PC-3 (cell line): ENCODE data around the gene GBA3.

Experiments used
- EZH2 ChIP-seq: fragments of 300-600 bp; sonication (generic); IDR thresholded peaks from one replicate; pipeline ENCODE4 v1.6.1; 2017; ENCODE audit warnings: antibody characterized with exemption, mild to moderate bottlenecking, low read length; ENCODE audit not compliant: unreplicated experiment
- TF ChIP-seq, protein P1 (sequence below): fragments of 300-600 bp; sonication (generic); conservative IDR thresholded peaks from 2 replicates; pipeline ENCODE4 v1.5.1; 2017; ENCODE audit warnings: antibody characterized with exemption, low read depth, mild to moderate bottlenecking, low read length

GRCh38 chr4:22689428-22689827, 3.3 kb upstream of the GBA3 start:
- TF ChIP-seq EZH2: no peak
- TF ChIP-seq, protein P1, sequence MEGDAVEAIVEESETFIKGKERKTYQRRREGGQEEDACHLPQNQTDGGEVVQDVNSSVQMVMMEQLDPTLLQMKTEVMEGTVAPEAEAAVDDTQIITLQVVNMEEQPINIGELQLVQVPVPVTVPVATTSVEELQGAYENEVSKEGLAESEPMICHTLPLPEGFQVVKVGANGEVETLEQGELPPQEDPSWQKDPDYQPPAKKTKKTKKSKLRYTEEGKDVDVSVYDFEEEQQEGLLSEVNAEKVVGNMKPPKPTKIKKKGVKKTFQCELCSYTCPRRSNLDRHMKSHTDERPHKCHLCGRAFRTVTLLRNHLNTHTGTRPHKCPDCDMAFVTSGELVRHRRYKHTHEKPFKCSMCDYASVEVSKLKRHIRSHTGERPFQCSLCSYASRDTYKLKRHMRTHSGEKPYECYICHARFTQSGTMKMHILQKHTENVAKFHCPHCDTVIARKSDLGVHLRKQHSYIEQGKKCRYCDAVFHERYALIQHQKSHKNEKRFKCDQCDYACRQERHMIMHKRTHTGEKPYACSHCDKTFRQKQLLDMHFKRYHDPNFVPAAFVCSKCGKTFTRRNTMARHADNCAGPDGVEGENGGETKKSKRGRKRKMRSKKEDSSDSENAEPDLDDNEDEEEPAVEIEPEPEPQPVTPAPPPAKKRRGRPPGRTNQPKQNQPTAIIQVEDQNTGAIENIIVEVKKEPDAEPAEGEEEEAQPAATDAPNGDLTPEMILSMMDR: no peak
